Measurements from ENCODE around the gene NCOA6.

The NCOA6 gene

DNA sequence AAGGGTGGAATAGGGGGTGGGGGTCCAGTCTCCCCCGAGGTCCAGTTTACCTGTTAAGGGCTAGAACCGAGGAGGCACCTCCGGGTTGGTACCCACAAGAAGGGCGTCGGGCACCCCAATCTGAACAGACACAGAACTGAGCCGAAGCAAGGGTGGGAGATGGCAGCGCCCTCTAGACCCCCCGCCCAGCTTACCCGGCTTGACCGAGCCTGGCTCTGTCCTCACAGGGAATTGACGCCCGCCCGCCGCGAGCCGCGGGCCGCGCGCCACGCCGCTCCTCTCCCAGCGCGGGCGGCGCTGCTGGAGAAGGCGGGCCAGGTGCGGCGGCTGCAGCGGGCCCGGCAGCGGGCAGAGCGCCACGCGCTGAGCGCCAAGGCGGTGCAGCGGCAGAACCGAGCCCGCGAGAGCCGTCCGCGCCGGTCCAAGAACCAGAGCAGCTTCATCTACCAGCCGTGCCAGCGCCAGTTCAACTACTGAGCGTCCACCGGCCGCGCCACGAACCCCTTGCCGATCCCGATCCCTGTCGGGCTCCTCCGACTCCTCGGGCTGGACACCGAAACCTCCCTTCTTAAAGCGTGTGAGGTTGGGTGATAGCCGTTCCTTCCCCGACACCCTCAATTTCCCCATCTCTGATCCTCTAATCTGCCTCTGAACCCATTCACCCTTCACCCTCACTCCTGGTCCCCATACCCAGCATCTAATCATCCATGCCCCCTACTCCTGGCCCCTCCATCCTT, 115.5 kb downstream of the NCOA6 start:
- H3K27ac ChIP-seq (ENCODE audit: low read depth, low read length) = no peak overlapping the region
- H3K36me3 ChIP-seq (ENCODE audit: insufficient read depth, low read length) = no peaks in the 10 kb centered on the region
- H3K9me3 ChIP-seq (ENCODE audit: insufficient read depth, low read depth, low read length) = no peaks in the 10 kb centered on the region
- peak overlapping the region; percentile 83 for H3K4me3 ChIP-seq (ENCODE audit: low read length)
- WGBS = 4% methylated on average over 61 of the region's 61 CpGs
- peak overlapping the region; percentile 60; the same call in 1 of the 2 replicates for H3K9ac ChIP-seq (ENCODE audit: low read depth, low read length)
- H3K4me1 ChIP-seq (ENCODE audit: insufficient read depth, low read length) = no peaks in the 10 kb centered on the region
- H3K27me3 ChIP-seq (ENCODE audit: insufficient read depth, low read length) = peaks cover 30% of the 10 kb centered on the region

DNA sequence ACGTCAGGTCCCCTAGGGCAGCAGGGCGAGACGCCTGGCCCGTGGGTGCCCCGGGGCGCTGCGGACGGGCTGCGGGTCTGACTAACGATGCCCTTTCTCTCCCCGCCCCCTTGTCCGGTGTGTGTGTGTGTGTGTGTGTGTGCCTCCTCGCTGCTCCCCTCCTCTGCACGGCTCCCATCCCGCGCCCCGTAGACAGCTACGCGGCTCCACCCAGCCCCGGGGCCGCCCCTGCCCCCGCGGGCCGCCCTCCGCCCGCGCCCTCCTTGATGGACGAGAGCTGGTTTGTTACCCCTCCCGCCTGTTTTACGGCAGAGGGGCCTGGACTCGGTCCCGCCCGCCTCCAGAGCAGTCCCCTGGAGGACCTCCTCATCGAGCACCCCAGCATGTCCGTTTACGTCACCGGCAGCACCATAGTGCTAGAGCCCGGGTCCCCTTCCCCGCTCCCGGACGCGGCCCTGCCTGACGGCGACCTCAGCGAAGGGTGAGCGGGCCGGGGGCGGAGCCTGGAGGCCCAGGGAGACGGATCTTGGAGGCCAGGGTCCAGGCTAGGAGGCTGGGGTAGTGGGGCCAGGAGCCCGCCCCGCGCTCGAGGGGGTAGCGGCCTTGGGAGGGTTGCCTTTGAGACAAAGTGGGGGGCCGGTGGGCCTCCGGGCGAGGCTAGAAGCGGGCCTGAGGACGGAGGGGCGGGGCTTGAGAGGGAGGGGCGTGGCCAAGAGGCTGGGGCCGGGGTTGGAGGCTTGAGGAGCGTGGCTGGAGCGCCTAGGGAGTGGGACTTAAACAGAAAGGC, 116.2 kb downstream of the NCOA6 start:
- Histone ChIP-seq H3K4me3 (ENCODE audit: low read length) (peak overlapping the region; percentile 83), H3K27ac (ENCODE audit: low read depth, low read length) (peak overlapping the region; percentile 64; the same call in 1 of the 2 replicates), H3K9me3 (ENCODE audit: insufficient read depth, low read depth, low read length) (no peaks in the 10 kb centered on the region), H3K9ac (ENCODE audit: low read depth, low read length) (peak overlapping the region; percentile 74), H3K27me3 (ENCODE audit: insufficient read depth, low read length) (peaks cover 30% of the 10 kb centered on the region), H3K36me3 (ENCODE audit: insufficient read depth, low read length) (no peaks in the 10 kb centered on the region), H3K4me1 (ENCODE audit: insufficient read depth, low read length) (no peaks in the 10 kb centered on the region)
- WGBS = under 1% methylated on average over 61 of the region's 64 CpGs

DNA sequence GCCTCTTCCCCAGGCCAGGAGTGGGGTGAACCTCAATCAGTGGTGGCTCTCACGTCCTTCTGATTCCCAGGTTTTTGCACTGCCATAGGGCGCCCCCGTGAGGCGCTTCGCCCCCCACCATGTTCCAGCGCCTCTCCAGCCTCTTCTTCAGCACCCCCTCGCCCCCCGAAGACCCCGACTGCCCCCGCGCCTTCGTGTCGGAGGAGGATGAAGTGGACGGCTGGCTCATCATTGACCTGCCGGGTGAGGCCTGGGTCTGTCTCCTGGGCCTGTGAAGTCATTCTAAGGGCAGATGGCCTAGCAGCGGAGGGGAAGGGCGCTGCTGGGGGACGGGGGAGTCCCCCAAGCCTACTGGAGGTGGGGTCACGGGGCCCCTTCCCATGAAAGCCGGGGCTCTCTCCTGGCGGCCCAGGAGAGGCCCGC, 116.8 kb downstream of the NCOA6 start:
- 3% methylated on average over 21 of the region's 22 CpGs for WGBS
- Histone ChIP-seq H3K36me3 (ENCODE audit: insufficient read depth, low read length) (no peaks in the 10 kb centered on the region), H3K9ac (ENCODE audit: low read depth, low read length) (no peak overlapping the region), H3K4me3 (ENCODE audit: low read length) (peak overlapping the region; percentile 83), H3K9me3 (ENCODE audit: insufficient read depth, low read depth, low read length) (no peaks in the 10 kb centered on the region), H3K27ac (ENCODE audit: low read depth, low read length) (no peak overlapping the region), H3K27me3 (ENCODE audit: insufficient read depth, low read length) (peaks cover 32% of the 10 kb centered on the region), H3K4me1 (ENCODE audit: insufficient read depth, low read length) (no peaks in the 10 kb centered on the region)

DNA sequence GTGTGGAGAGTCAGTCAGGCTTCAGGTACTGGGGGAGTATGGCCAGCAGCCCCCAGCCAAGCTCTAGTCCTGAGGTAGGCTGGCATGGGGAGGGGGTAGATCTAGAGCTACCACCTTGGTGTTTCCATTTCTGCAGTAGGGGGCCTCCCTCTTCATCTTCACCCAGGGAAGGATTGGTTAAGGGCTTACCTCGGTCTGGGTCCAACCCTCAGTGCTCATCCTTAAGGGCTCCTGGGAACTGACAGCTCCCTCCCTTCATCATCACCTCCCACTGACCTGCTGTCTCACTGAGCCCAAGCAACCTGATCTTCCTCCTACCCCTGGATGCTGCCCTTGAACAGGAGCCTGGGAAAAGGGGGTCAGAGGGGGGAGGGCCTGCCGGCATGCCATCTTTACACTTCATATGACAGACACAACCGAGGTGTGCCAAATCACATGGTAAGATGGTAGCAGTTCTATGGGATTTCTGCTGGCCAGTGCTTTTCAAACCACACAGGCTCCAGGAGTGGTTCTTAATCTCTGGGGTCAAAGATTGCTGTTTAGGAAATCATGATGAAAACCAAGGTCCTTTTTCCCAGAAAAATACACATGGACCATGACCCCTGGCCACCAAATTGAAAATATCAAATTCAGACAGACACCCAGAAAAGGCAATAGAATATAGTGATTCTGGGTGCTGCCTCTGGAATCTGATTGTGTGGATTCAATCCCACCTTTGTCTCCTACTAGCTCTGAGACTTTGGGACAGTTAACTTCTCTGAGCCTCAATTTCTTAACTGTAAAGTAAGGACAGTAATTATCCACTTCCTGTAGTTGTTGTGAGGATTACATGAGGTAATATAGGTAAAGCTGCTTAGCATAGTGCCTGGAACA, 118.3 kb downstream of the NCOA6 start:
- no peaks in the 10 kb centered on the region for H3K36me3 ChIP-seq (ENCODE audit: insufficient read depth, low read length)
- 88% methylated on average over 3 of the region's 3 CpGs for WGBS
- H3K4me3 ChIP-seq (ENCODE audit: low read length) = no peak overlapping the region
- H3K27me3 ChIP-seq (ENCODE audit: insufficient read depth, low read length) = peaks cover 44% of the 10 kb centered on the region
- no peak overlapping the region for H3K9ac ChIP-seq (ENCODE audit: low read depth, low read length)
- no peak overlapping the region for H3K27ac ChIP-seq (ENCODE audit: low read depth, low read length)
- H3K9me3 ChIP-seq (ENCODE audit: insufficient read depth, low read depth, low read length) = no peaks in the 10 kb centered on the region
- 0 out of 2 replicates have a peak, but pooled peaks cover 3% of the 10 kb centered on the region for H3K4me1 ChIP-seq (ENCODE audit: insufficient read depth, low read length)

DNA sequence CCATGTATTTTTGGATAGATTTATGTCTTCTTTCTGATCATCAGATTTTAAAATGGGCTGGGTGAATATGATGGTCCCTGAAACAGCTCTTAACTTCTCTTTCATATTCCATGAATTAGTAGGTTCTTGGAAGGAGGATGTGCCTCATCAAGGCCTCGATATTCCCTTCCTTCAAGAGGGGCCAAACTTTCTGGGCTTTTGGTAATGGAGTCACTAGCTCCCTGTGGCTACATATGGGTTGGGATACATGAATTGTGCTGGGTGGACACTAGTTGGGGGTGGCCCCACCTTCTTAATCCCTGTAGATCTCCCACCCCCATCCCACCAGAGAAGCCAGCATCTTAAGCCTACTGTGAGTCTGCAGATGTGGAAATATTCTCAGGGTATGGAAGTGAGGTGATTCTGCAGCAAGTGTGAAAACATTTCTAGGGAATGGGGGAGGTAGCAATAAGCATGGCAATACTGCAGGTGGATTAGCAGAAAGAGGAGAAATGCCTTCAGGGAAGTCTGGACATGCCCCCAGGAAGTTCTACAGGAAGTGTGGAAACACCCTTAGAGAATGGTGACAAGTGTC, 119.1 kb downstream of the NCOA6 start:
- Histone ChIP-seq H3K27me3 (ENCODE audit: insufficient read depth, low read length) (peaks cover 38% of the 10 kb centered on the region), H3K9ac (ENCODE audit: low read depth, low read length) (no peak overlapping the region), H3K36me3 (ENCODE audit: insufficient read depth, low read length) (no peaks in the 10 kb centered on the region), H3K4me1 (ENCODE audit: insufficient read depth, low read length) (0 out of 2 replicates have a peak, but pooled peaks cover 3% of the 10 kb centered on the region), H3K27ac (ENCODE audit: low read depth, low read length) (no peak overlapping the region), H3K9me3 (ENCODE audit: insufficient read depth, low read depth, low read length) (no peaks in the 10 kb centered on the region), H3K4me3 (ENCODE audit: low read length) (no peak overlapping the region)
- WGBS = 100% methylated on average over 1 of the region's 1 CpG

DNA sequence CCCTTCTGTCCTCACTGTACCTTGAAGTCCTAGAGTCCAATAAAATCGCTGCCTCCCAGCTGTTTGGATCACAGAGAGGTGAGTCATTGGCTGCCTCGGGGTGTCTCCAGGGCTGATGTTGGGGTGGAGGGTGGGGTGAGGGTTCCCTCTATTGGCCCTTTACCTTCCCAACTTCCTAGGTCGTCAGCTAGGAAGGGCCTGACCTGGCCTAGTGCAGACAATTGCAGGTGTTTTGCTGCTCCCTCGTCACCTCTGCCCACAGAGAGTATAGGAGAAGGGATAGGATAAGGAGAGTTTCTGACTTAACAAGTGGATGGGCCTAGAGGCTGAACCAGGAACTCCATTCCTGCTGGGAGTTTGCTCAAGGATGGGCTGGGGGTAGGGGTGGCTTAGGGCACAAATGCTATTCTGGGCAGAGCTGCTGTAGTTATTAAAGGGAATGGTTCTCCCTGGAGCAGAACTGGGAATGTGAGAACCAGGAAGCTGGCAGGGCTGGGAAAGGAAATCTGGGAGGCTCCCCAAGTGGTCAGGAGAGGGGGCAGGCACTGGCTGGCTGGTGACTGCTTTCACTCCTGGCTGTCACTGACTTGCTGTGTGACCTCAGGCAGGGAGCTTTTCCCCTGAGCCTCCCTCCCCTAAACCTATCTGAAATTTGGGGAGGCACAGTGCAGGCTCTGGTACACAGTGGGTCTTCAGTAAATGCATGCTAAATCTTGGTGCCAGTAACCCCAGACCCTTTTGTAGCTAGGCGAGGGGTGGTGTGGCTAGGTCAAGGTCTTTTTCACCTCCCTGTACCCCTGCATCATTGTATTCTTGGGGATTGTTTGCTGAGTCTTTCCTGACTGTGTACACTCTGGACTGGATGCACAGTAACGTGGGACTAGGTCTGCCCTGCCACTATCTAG, 119.8 kb downstream of the NCOA6 start:
- H3K27me3 ChIP-seq (ENCODE audit: insufficient read depth, low read length) = peaks cover 30% of the 10 kb centered on the region
- 65% methylated on average over 6 of the region's 6 CpGs for WGBS
- H3K36me3 ChIP-seq (ENCODE audit: insufficient read depth, low read length) = no peaks in the 10 kb centered on the region
- no peaks in the 10 kb centered on the region for H3K9me3 ChIP-seq (ENCODE audit: insufficient read depth, low read depth, low read length)
- H3K4me1 ChIP-seq (ENCODE audit: insufficient read depth, low read length) = 0 out of 2 replicates have a peak, but pooled peaks cover 3% of the 10 kb centered on the region
- no peak overlapping the region for H3K9ac ChIP-seq (ENCODE audit: low read depth, low read length)
- no peak overlapping the region for H3K4me3 ChIP-seq (ENCODE audit: low read length)
- H3K27ac ChIP-seq (ENCODE audit: low read depth, low read length) = peak overlapping the region; percentile 98; the same call in 1 of the 2 replicates

DNA sequence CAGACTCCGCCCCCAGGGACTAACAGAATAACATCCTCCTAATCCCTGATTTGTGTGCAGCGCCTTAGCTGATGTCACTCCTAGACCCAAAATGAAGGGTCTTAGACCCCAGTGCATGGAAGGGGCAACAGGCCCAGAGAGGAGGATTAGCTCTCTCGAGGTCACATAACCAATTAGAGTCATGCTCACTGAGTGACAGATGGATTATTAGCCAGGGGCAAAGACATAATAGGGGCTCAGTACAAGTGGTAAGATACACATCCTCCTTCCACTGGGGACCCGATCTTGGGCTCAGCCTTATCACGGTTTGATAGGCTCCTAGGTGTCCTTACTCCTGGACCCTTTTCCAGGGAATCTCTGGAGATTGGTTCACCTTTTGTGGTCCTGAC, 120.4 kb downstream of the NCOA6 start:
- H3K27ac ChIP-seq (ENCODE audit: low read depth, low read length) = peak overlapping the region; percentile 98; the same call in 1 of the 2 replicates
- H3K27me3 ChIP-seq (ENCODE audit: insufficient read depth, low read length) = peaks cover 24% of the 10 kb centered on the region
- H3K36me3 ChIP-seq (ENCODE audit: insufficient read depth, low read length) = no peaks in the 10 kb centered on the region
- peak overlapping the region; percentile 85; the same call in 1 of the 2 replicates for H3K9ac ChIP-seq (ENCODE audit: low read depth, low read length)
- H3K9me3 ChIP-seq (ENCODE audit: insufficient read depth, low read depth, low read length) = no peaks in the 10 kb centered on the region
- H3K4me1 ChIP-seq (ENCODE audit: insufficient read depth, low read length) = 0 out of 2 replicates have a peak, but pooled peaks cover 3% of the 10 kb centered on the region
- peak overlapping the region; percentile 88 for H3K4me3 ChIP-seq (ENCODE audit: low read length)
- WGBS = 57% methylated on average over 5 of the region's 5 CpGs

DNA sequence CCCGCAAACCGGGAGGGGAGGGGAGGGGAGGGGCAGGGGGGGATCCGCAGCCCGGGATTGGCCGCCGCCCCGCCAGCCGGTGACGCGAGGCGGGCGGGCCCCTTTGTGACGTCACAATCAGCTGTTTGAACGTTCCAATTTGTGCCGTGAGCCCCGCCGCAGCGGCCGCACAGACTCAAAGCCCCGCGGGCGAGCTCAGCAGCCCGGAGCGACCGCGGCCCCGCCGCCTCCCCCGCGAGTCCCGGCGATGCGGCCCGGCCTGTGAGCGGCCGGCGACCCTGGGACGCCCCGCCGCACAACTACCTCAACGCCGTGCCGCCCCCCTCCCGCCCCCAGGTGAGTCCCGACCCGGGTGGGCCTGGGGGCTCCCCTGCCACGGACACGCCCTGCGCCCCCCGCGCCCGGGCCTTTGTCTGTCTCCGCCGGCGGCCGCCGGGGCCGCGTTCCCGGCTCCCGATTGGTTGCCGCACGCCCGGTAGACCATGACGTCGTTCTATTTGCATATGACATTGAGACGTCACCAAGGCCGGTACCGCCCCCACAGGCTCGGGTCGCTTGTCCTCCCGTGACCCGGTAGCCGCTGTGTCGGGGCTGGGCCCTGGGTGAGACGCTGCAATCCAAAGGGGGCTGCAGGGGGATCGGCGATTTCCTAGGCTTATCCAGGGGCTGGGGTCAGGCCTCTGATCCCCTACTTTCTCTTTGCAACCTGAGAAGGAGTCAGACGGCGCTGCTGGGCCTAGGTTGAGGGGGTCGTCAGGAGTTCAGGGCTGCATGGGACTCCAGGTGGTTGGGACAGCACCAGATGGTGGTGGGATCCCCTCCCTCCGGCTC, 121.1 kb downstream of the NCOA6 start, which contains the start of gene TP53INP2:
TSS of gene TP53INP2 (plus strand) at position 168 of the 831 bp plus-strand sequence. CDS start 4,396 bp downstream, outside the sequence.
- H3K9ac ChIP-seq (ENCODE audit: low read depth, low read length) = peak within 1 kb of the TSS; percentile 85
- WGBS = under 1% methylated on average over 82 of the region's 82 CpGs
- H3K27me3 ChIP-seq (ENCODE audit: insufficient read depth, low read length) = peaks cover 23% of the 10 kb centered on the region
- H3K4me3 ChIP-seq (ENCODE audit: low read length) = peak within 1 kb of the TSS; percentile 88
- 0 out of 2 replicates have a peak, but pooled peaks cover 3% of the 10 kb centered on the region for H3K4me1 ChIP-seq (ENCODE audit: insufficient read depth, low read length)
- H3K27ac ChIP-seq (ENCODE audit: low read depth, low read length) = peak within 1 kb of the TSS; percentile 98
- no peaks in the 10 kb centered on the region for H3K36me3 ChIP-seq (ENCODE audit: insufficient read depth, low read length)
- no peaks in the 10 kb centered on the region for H3K9me3 ChIP-seq (ENCODE audit: insufficient read depth, low read depth, low read length)

DNA sequence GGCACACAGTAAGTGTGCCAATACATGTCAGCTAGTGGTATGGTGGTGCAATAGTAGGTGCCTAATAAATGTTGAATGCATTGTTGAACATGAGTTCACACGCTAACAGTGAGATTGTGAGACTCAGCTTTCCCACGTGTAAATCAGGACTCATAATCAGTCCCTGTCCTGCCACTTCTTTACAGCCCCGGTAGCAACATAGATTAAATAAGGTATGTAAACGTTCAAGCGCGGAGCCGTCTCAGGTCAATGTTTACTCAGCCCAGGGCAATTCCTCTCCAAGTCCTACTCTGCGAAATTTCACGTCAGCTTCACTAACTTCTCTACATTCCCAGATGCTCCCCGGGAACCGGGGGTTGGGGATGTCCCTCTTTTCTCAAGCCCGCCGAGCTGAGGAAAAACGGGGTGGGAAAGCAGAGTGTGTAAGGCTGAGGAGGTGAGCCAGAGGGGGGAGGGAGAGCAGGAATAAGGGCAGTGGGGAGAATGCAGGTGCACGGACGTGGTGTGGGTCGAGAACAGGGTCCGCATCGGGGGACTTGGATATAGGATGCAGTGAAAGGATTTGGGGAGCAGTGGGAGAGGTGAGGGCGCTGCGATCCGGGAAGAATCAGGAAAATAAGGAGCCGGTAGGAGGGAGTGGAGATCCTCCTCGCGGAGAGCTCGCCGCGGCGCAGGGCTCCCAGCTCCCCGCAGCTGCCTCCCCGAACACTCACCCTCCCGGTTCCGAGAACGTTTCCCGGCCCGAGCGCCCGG, 121.9 kb downstream of the NCOA6 start:
- Histone ChIP-seq H3K9me3 (ENCODE audit: insufficient read depth, low read depth, low read length) (no peaks in the 10 kb centered on the region), H3K27me3 (ENCODE audit: insufficient read depth, low read length) (peaks cover 21% of the 10 kb centered on the region), H3K36me3 (ENCODE audit: insufficient read depth, low read length) (no peaks in the 10 kb centered on the region), H3K9ac (ENCODE audit: low read depth, low read length) (peak overlapping the region; percentile 85), H3K4me1 (ENCODE audit: insufficient read depth, low read length) (0 out of 2 replicates have a peak, but pooled peaks cover 3% of the 10 kb centered on the region), H3K4me3 (ENCODE audit: low read length) (peak overlapping the region; percentile 88), H3K27ac (ENCODE audit: low read depth, low read length) (peak overlapping the region; percentile 98; the same call in 1 of the 2 replicates)
- 2% methylated on average over 35 of the region's 38 CpGs for WGBS

Measured in HUES64 (cell line).